WTC11 (cell line): Measurements from ENCODE around the gene ANKRD53.

ENCODE experiments used
- ETV6 ChIP-seq: sonication (generic); formaldehyde crosslinking; IDR thresholded peaks from 2 replicates; pipeline ENCODE4 v1.8.1; 2022; ENCODE audit warnings: mild to moderate bottlenecking, missing genetic modification reagents
- SP1 ChIP-seq: sonication (generic); formaldehyde crosslinking; conservative IDR thresholded peaks from 2 replicates; pipeline ENCODE4 v1.8.1; 2022; ENCODE audit warnings: missing genetic modification reagents
- TF ChIP-seq, protein P1 (sequence below): fragments of 200-600 bp; IDR thresholded peaks from 2 replicates; pipeline ENCODE4 v1.8.0; 2022; ENCODE audit warnings: antibody characterized with exemption

DNA sequence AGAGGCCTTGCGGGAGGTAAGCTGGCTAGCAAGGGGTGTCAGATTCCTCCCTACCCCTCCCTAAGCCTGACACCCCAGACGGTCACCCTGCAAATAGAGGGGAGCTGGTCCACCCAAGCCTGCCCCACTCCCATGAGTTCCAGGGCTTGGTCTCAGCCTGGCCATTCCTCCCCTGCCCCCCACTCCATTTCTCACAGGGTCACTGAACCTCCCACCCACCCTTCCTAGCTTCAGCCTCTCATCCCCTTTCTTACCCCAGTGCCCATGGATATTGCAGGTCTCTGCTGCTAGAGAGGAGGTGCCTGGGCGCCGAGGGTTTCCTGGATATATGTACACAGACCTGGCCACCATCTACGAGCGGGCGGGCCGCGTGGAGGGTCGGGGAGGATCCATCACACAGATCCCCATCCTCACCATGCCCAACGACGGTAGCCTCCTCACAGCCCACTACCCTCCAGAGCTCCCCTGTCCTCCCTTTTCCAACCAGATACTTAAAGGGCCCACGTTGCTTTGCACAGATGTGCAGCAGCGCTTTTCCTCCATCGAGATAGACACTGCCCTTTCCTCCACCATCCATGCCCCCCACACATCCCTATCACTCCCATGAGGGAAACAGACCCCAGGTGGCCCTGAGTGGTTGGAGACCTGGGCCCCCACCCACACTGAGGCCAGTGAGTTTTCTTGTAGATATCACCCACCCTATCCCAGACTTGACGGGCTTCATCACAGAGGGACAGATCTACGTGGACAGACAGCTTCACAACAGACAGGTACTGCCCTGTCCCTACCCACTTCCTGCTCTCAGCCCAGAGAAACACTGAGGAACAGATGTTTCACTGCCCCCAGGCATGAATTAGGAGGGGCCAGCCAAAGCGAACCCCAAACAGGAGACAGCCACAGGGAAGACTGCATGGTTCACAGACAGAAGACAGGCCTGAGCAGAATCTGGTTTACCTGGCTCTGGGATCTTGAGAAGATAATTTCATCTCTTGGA, 15.2 kb upstream of the ANKRD53 start:
- TF ChIP-seq, protein P1, sequence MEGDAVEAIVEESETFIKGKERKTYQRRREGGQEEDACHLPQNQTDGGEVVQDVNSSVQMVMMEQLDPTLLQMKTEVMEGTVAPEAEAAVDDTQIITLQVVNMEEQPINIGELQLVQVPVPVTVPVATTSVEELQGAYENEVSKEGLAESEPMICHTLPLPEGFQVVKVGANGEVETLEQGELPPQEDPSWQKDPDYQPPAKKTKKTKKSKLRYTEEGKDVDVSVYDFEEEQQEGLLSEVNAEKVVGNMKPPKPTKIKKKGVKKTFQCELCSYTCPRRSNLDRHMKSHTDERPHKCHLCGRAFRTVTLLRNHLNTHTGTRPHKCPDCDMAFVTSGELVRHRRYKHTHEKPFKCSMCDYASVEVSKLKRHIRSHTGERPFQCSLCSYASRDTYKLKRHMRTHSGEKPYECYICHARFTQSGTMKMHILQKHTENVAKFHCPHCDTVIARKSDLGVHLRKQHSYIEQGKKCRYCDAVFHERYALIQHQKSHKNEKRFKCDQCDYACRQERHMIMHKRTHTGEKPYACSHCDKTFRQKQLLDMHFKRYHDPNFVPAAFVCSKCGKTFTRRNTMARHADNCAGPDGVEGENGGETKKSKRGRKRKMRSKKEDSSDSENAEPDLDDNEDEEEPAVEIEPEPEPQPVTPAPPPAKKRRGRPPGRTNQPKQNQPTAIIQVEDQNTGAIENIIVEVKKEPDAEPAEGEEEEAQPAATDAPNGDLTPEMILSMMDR, result no peak
- TF ChIP-seq SP1 (CRISPR knock-in tag) (no peak), ETV6 (CRISPR knock-in tag) (no peak)
